Measurements from ENCODE around the gene DUSP3.

DUSP3 gene

GRCh38 chr17:43768943-43769342 is 9.8 kb downstream of the DUSP3 start:
- DNase-seq (ENCODE audit: low read depth) = no peak

GRCh38 chr17:43768382-43768781 is 10.4 kb downstream of the DUSP3 start:
- DNase-seq (ENCODE audit: low read depth) = no peak

GRCh38 chr17:43767713-43768059 is 11.1 kb downstream of the DUSP3 start:
- no peak for DNase-seq (ENCODE audit: low read depth)

- no peak for DNase-seq (ENCODE audit: low read depth)
These were observed 11.6 kb downstream of the DUSP3 start for GRCh38 chr17:43767053-43767712.

GRCh38 chr17:43766413-43767052 is 12.2 kb downstream of the DUSP3 start:
- no peak for DNase-seq (ENCODE audit: low read depth)

- DNase-seq (ENCODE audit: low read depth) = peak; percentile 80
These were observed 18.4 kb downstream of the DUSP3 start for GRCh38 chr17:43760254-43760852.

GRCh38 chr17:43759836-43760235 is 18.9 kb downstream of the DUSP3 start:
- no peak for DNase-seq (ENCODE audit: low read depth)

GRCh38 chr17:43758497-43759174 is 20.1 kb downstream of the DUSP3 start, which contains the start of gene SOST:
SOST (minus strand) TSS chr17:43758791; CDS start chr17:43758741, 50 bp downstream.
- no peak for DNase-seq (ENCODE audit: low read depth)

GRCh38 chr17:43758086-43758485 is 20.7 kb downstream of the DUSP3 start:
- no peak for DNase-seq (ENCODE audit: low read depth)

GRCh38 chr17:43757171-43757660 is 21.6 kb downstream of the DUSP3 start:
- DNase-seq (ENCODE audit: low read depth) = no peak

GRCh38 chr17:43756201-43756600 is 22.6 kb downstream of the DUSP3 start:
- no peak for DNase-seq (ENCODE audit: low read depth)

GRCh38 chr17:43755389-43755875 is 23.3 kb downstream of the DUSP3 start:
- no peak for DNase-seq (ENCODE audit: low read depth)

- DNase-seq (ENCODE audit: low read depth) = no peak
These were observed 23.8 kb downstream of the DUSP3 start for GRCh38 chr17:43754947-43755346.

- no peak for DNase-seq (ENCODE audit: low read depth)
These were observed 25.2 kb downstream of the DUSP3 start for GRCh38 chr17:43753493-43754129.

- DNase-seq (ENCODE audit: low read depth) = no peak
These were observed 28.6 kb downstream of the DUSP3 start for GRCh38 chr17:43750153-43750552.

- no peak for DNase-seq (ENCODE audit: low read depth)
These were observed 33.2 kb downstream of the DUSP3 start for GRCh38 chr17:43745541-43745940.

GRCh38 chr17:43741636-43742035 is 37.1 kb downstream of the DUSP3 start:
- DNase-seq (ENCODE audit: low read depth) = no peak

GRCh38 chr17:43740541-43740940 is 38.2 kb downstream of the DUSP3 start:
- DNase-seq (ENCODE audit: low read depth) = peak; percentile 33

GRCh38 chr17:43737722-43738121 is 41.1 kb downstream of the DUSP3 start:
- DNase-seq (ENCODE audit: low read depth) = no peak

GRCh38 chr17:43736389-43736788 is 42.4 kb downstream of the DUSP3 start:
- no peak for DNase-seq (ENCODE audit: low read depth)

GRCh38 chr17:43734376-43734775 is 44.4 kb downstream of the DUSP3 start:
- peak; percentile 80 for DNase-seq (ENCODE audit: low read depth)

- no peak for DNase-seq (ENCODE audit: low read depth)
These were observed 44.8 kb downstream of the DUSP3 start for GRCh38 chr17:43733956-43734355.
